ENCODE measurements around the gene ENPP7.

The ENPP7 gene

GRCh38 chr17:79702550-79703236, 28.1 kb upstream of the ENPP7 start:
- no peak for DNase-seq (ENCODE audit: low read depth)

- no peak for DNase-seq (ENCODE audit: low read depth)
Measured at GRCh38 chr17:79704691-79705090, 26.1 kb upstream of the ENPP7 start.

GRCh38 chr17:79705674-79706073, 25.1 kb upstream of the ENPP7 start:
- no peak for DNase-seq (ENCODE audit: low read depth)

- DNase-seq (ENCODE audit: low read depth): no peak
Measured at GRCh38 chr17:79706931-79707850, 23.6 kb upstream of the ENPP7 start.

GRCh38 chr17:79707931-79708891, 22.5 kb upstream of the ENPP7 start:
- peak; percentile 33 for DNase-seq (ENCODE audit: low read depth)

GRCh38 chr17:79711715-79712305, 18.9 kb upstream of the ENPP7 start:
- no peak for DNase-seq (ENCODE audit: low read depth)

- no peak for DNase-seq (ENCODE audit: low read depth)
Measured at GRCh38 chr17:79713391-79713790, 17.4 kb upstream of the ENPP7 start.

GRCh38 chr17:79714176-79715097, 16.3 kb upstream of the ENPP7 start:
- no peak for DNase-seq (ENCODE audit: low read depth)

- DNase-seq (ENCODE audit: low read depth): no peak
Measured at GRCh38 chr17:79715098-79715942, 15.4 kb upstream of the ENPP7 start.

- no peak for DNase-seq (ENCODE audit: low read depth)
Measured at GRCh38 chr17:79715943-79716797, 14.6 kb upstream of the ENPP7 start.

- no peak for DNase-seq (ENCODE audit: low read depth)
Measured at GRCh38 chr17:79720705-79721292, 9.9 kb upstream of the ENPP7 start.

GRCh38 chr17:79721993-79722671, 8.6 kb upstream of the ENPP7 start:
- no peak for DNase-seq (ENCODE audit: low read depth)

GRCh38 chr17:79722787-79723186, 8.0 kb upstream of the ENPP7 start:
- DNase-seq (ENCODE audit: low read depth): no peak

- peak; percentile 55 for DNase-seq (ENCODE audit: low read depth)
Measured at GRCh38 chr17:79728169-79728907, 2.4 kb upstream of the ENPP7 start.

GRCh38 chr17:79728908-79729471, 1.8 kb upstream of the ENPP7 start:
- DNase-seq (ENCODE audit: low read depth): no peak

- no peak for DNase-seq (ENCODE audit: low read depth)
Measured at GRCh38 chr17:79729761-79730160, 982 bp upstream of the ENPP7 start.

- no peak for DNase-seq (ENCODE audit: low read depth)
Measured at GRCh38 chr17:79730437-79730768, 340 bp upstream of the ENPP7 start.

All from activated T-helper 1 cell treated with Interleukin-2 at 50 U/mL for 16 hours (primary cell).